ENCODE data around the gene RPGR. TPM values are rescaled to one million over a fixed set of nuclear protein-coding genes. Genes with fewer than 3 reads are reported as not detected.

Gene RPGR
- total and polyA plus RNA-seq, 4 donors, result 2.6 to 21.8 (median 11.8) TPM

Other genes with a start within 250 kb of the RPGR start
- gene SRPX, start 106.6 kb downstream of the RPGR start, total RNA-seq, result 100 to 1,000 TPM in 1 of 2 donors, 10 to 100 TPM in 1; 74.8 to 110 TPM
- 10 to 100 TPM; 14.1 to 39.8 TPM for gene SRPX, start 106.6 kb downstream of the RPGR start, polyA plus RNA-seq
- 1 to 10 TPM in 1 of 2 donors, under 1 TPM in 1; 0.23 to 1.4 TPM for gene OTC, start 25.1 kb upstream of the RPGR start, total RNA-seq
- gene OTC, start 25.1 kb upstream of the RPGR start, polyA plus RNA-seq, result 10 to 100 TPM in 1 of 2 donors, 1 to 10 TPM in 1; 3.3 to 29.6 TPM
- gene TSPAN7, start 234.0 kb upstream of the RPGR start, total RNA-seq, result 10 to 100 TPM; 35.2 to 71.1 TPM
- 10 to 100 TPM in 1 of 2 donors, 1 to 10 TPM in 1; 6.2 to 12.1 TPM for gene TSPAN7, start 234.0 kb upstream of the RPGR start, polyA plus RNA-seq